Gastrocnemius medialis (tissue), 4 donors: Measurements from ENCODE around the gene ZNF318. TPM values are rescaled to one million over a fixed set of nuclear protein-coding genes. Genes with fewer than 3 reads are reported as not detected.
"Not testable (repeated sequence)": the region's sequence is repeated elsewhere in the genome, so short reads cannot be mapped to it uniquely, and the experiment has no call there.

Source experiments
- ATAC-seq, 2 donors: fragments of 150-250 bp; one replicate each; pipeline ENCODE4 v1.9.1; 2016
- DNase-seq, 2 donors: peaks; one replicate each; pipeline ENCODE4 v3.0.0-alpha.2; 2019
- H3K27ac ChIP-seq, 4 donors: fragments of 200-600 bp; sonication (generic); 1 replicate in 1 of 4; 2 replicates in 3 of 4; pipeline ENCODE4 v1.5.1; 2016 to 2018; ENCODE audit warnings: mild to moderate bottlenecking in 2 of 4, moderate library complexity in 1 of 4
- H3K27me3 ChIP-seq, 3 donors: fragments of 200-600 bp; sonication (generic) in 2 of 3; 1 replicate in 1 of 3; 2 replicates in 2 of 3; pipeline versions ENCODE4 v1.5.1 to v1.6.0; 2016 to 2019; ENCODE audit warnings: mild to moderate bottlenecking in 1 of 3, moderate library complexity in 1 of 3
- H3K36me3 ChIP-seq, 2 donors: fragments of 200-600 bp; sonication (generic) in 1 of 2; one replicate each; pipeline ENCODE4 v1.5.1; 2017 to 2018
- H3K4me1 ChIP-seq, 2 donors: fragments of 200-600 bp; sonication (generic) in 1 of 2; one replicate each; pipeline ENCODE4 v1.5.1; 2016 to 2017; ENCODE audit warnings: mild to moderate bottlenecking in 2 of 2
- H3K4me3 ChIP-seq, 4 donors: fragments of 200-600 bp; sonication (generic) in 3 of 4; 1 replicate in 1 of 4; 2 replicates in 3 of 4; pipeline ENCODE4 v1.5.1; 2016 to 2019; ENCODE audit warnings: mild to moderate bottlenecking in 2 of 4
- H3K9me3 ChIP-seq, 3 donors: fragments of 200-600 bp; sonication (generic) in 2 of 3; 1 replicate in 1 of 3; 2 replicates in 2 of 3; pipeline ENCODE4 v1.5.1; 2016 to 2019
- POLR2A ChIP-seq, 2 donors: fragments of 450-650 bp; IDR thresholded peaks; one replicate each; pipeline ENCODE4 v1.6.1; 2017; ENCODE audit warnings: antibody characterized with exemption in 2 of 2, mild to moderate bottlenecking in 2 of 2, moderate library complexity in 2 of 2
- in situ Hi-C, 4 donors: fragments of 200-750 bp; cut with MboI; loops; one replicate each; pipeline versions ENCODE4 v1.15.0 to v1.8.0; 2017; ENCODE audit warnings: low sequenced_read_pairs in 4 of 4
- intact Hi-C: fragments of 100-400 bp; cut with DNase I; formaldehyde crosslinking; loops from one replicate; pipeline ENCODE4 v1.15.1; 2023; ENCODE audit warnings: low total_unique reads
- total RNA-seq, 4 donors: library from RNA; depleted of rRNA; stranded (reverse); fragments of >200 nt; gene quantifications; one replicate each; pipeline versions ENCODE4 v1.1.0 to v1.2.3, GENCODE V29; 2016
- TF ChIP-seq, protein P1 (sequence below), 5 experiments: fragments of 450-650 bp in 3 of 5; fragments of 200-600 bp in 2 of 5; sonication (generic) in 2 of 5; IDR thresholded peaks in 4 of 5; conservative IDR thresholded peaks in 1 of 5; 1 replicate in 4 of 5; 2 replicates in 1 of 5; pipeline ENCODE4 v1.5.1; 2016 to 2019; ENCODE audit warnings: antibody characterized with exemption in 5 of 5, mild to moderate bottlenecking in 3 of 5, moderate library complexity in 3 of 5

The ZNF318 gene
- total RNA-seq, 4 donors from 2014 or later = 9.9 to 13.8 (median 12.4) TPM

DNA sequence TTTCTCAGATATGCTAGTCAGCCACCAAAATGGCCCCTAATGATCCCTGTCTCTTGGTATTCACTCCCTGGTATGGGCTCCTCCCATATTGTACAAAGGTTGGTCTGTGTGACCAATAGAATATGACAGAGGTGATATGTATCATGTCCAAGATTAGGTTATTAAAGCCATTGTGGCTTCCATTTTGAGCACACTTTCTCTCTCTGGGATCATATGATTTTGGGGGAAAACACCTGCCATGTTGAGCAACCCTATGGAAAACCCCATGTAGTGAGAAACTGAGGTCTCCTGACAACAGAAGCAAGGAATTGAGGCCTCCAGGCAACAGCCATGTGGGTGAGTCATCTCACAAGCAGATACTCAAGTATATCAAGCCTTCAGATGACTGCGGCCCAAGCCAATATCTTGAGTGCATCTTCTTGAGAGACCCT, 7.1 kb upstream of the ZNF318 start:
- TF ChIP-seq POLR2A (IDR thresholded peaks at IDR 0.05) = no peak
- TF ChIP-seq, protein P1, sequence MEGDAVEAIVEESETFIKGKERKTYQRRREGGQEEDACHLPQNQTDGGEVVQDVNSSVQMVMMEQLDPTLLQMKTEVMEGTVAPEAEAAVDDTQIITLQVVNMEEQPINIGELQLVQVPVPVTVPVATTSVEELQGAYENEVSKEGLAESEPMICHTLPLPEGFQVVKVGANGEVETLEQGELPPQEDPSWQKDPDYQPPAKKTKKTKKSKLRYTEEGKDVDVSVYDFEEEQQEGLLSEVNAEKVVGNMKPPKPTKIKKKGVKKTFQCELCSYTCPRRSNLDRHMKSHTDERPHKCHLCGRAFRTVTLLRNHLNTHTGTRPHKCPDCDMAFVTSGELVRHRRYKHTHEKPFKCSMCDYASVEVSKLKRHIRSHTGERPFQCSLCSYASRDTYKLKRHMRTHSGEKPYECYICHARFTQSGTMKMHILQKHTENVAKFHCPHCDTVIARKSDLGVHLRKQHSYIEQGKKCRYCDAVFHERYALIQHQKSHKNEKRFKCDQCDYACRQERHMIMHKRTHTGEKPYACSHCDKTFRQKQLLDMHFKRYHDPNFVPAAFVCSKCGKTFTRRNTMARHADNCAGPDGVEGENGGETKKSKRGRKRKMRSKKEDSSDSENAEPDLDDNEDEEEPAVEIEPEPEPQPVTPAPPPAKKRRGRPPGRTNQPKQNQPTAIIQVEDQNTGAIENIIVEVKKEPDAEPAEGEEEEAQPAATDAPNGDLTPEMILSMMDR (IDR thresholded peaks at IDR 0.05 in 4 of 5, conservative IDR thresholded peaks at IDR 0.05 in 1 of 5) = no peak
- Histone ChIP-seq H3K27ac (no peak overlapping the region), H3K27me3 (no peaks in the 10 kb centered on the region), H3K4me3 (no peak overlapping the region), H3K36me3 (no peaks in the 10 kb centered on the region), H3K4me1 (no peaks in the 10 kb centered on the region), H3K9me3 (no peaks in the 10 kb centered on the region)
- DNase-seq (no peak), ATAC-seq (no peak)
- intact Hi-C loops (no loop called here), in situ Hi-C loops (no loop called here)

DNA sequence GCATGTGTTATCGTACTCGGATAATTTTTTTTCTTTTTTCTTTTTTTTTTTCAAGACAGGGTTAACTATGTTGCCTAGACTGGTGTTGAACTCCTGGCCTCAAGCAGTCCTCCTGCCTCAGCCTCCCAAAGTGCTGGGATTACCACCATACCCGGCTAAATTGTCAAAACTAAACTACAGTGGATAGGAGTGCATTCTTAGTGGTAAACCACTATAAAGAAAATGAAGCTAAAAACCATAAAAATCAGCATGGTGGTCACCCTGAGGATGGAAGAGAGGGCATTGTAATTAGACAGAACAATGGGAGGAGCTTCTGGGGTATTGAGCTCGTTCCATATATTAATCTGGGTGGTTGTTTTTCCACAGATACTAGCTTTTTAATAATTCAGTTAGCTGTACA, 6.2 kb upstream of the ZNF318 start:
- H3K36me3 ChIP-seq = no peaks in the 10 kb centered on the region
- in situ Hi-C loops (no loop called here), intact Hi-C loops (no loop called here)
- no peaks in the 10 kb centered on the region for H3K4me1 ChIP-seq
- H3K27ac ChIP-seq = no peak overlapping the region
- no peaks in the 10 kb centered on the region for H3K9me3 ChIP-seq
- H3K27me3 ChIP-seq = no peaks in the 10 kb centered on the region
- no peak for ATAC-seq
- DNase-seq = no peak
- TF ChIP-seq, protein P1 (IDR thresholded peaks at IDR 0.05 in 4 of 5, conservative IDR thresholded peaks at IDR 0.05 in 1 of 5) = no peak
- TF ChIP-seq POLR2A (IDR thresholded peaks at IDR 0.05) = no peak
- H3K4me3 ChIP-seq = no peak overlapping the region

DNA sequence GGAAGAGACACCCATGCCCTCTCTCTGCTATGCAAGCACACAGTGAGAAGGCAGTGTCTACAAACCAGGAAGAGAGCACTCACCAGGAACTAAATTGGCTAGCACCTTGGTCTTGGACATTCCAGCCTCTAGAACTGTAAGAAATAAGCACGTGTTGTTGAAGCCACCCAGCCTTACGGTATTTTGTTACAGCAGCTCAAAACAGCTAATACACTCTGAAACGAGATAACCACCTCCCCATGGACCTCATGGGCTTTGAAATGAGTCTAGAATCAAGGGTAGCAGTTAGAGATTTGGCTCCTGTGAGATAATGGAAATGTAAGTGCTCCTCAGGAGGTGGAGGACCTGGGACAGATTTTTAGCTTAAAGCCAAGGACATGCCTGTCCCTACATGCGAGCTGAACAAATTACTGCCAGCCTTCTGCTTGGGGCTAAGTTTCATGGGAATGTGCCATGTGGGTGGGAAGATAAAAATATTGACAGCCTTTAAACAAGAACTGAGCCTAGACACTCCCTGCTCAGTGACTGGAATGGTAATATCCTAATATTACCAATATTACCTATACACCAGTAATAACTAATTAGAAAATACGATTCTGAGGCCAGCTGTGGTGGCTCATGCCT, 3.9 kb upstream of the ZNF318 start:
- no peaks in the 10 kb centered on the region for H3K27me3 ChIP-seq
- in situ Hi-C loops (no loop called here), intact Hi-C loops (no loop called here)
- DNase-seq (no peak), ATAC-seq (no peak)
- no peak for TF ChIP-seq POLR2A (IDR thresholded peaks at IDR 0.05)
- TF ChIP-seq, protein P1 (IDR thresholded peaks at IDR 0.05 in 4 of 5, conservative IDR thresholded peaks at IDR 0.05 in 1 of 5) = no peak
- no peaks in the 10 kb centered on the region for H3K9me3 ChIP-seq
- no peak overlapping the region for H3K27ac ChIP-seq
- no peaks in the 10 kb centered on the region for H3K36me3 ChIP-seq
- peaks cover under 1 to 7% of the 10 kb centered on the region in 2 donors for H3K4me1 ChIP-seq
- no peak overlapping the region for H3K4me3 ChIP-seq

DNA sequence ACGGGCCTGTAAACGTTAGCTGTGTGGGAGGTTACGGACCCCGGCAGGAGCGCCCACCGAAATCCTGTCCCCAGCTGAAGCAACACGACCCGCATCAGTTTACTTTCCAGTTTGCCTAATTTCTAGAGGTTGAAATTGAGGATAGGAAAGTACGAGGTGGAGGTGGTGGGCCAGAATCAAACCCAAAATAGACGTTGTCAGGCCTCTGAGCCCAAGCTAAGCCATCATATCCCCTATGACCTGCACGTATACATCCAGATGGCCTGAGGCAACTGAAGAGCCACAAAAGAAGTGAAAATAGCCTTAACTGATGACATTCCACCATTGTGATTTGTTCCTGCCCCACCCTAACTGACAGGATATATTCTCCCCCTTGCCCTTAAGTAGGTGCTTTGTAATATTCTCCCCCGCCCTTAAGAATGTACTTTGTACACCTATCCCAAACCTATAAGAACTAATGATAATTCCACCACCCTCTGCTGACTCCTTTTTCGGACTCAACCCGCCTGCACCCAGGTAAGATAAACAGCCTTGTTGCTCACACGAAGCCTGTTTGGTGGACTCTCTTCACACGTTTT, 645 bp upstream of the ZNF318 start:
- Histone ChIP-seq H3K27ac (peak overlapping the region; percentile 85 to 88 (median 86)), H3K4me3 (peak overlapping the region; percentile 75 to 98 (median 86)), H3K4me1 (peaks cover 11 to 17% of the 10 kb centered on the region in 2 donors)
- intact Hi-C loops, ATAC-seq, H3K9me3 ChIP-seq, DNase-seq, H3K27me3 ChIP-seq, in situ Hi-C loops, H3K36me3 ChIP-seq: not testable (repeated sequence)

GRCh38 chr6:43368259-43369160, 937 bp downstream of the ZNF318 start:
- TF ChIP-seq POLR2A (IDR thresholded peaks at IDR 0.05) = no peak
- TF ChIP-seq, protein P1 (IDR thresholded peaks at IDR 0.05 in 4 of 5, conservative IDR thresholded peaks at IDR 0.05 in 1 of 5) = no peak

More at GRCh38 chr6:43368259-43369160, 937 bp downstream of the ZNF318 start:
- peak in 1 of 2 donors; percentile 28 for DNase-seq
- in situ Hi-C loops (no loop called here), intact Hi-C loops (loop anchor here (1.0 to 5.0 kb wide), 4 partner anchors 59 to 208 kb away; partner anchors contain the start of genes ABCC10, POLH, SRF and XPO5)
- peak; percentile 28 to 43 for ATAC-seq
- Histone ChIP-seq H3K36me3 (peaks cover 0 to 15% of the 10 kb centered on the region in 2 donors), H3K9me3 (no peaks in the 10 kb centered on the region), H3K27me3 (no peaks in the 10 kb centered on the region), H3K4me1 (peaks cover 11 to 17% of the 10 kb centered on the region in 2 donors), H3K27ac (peak overlapping the region; percentile 85 to 88 (median 86)), H3K4me3 (peak overlapping the region; percentile 75 to 98 (median 86))
